Transverse colon (tissue), 4 donors: Measurements from ENCODE around the gene VSTM2L. TPM values are rescaled to one million over a fixed set of nuclear protein-coding genes. Genes with fewer than 3 reads are reported as not detected.
"Not testable (repeated sequence)": the region's sequence is repeated elsewhere in the genome, so short reads cannot be mapped to it uniquely, and the experiment has no call there.

Source experiments
- DNase-seq: peaks from one replicate; pipeline ENCODE4 v3.0.0-alpha.2; 2019
- H3K27ac ChIP-seq, 4 donors: fragments of 200-600 bp; sonication (generic); 2 replicates each; pipeline ENCODE4 v1.5.1; 2016 to 2018; ENCODE audit warnings: inconsistent platforms in 4 of 4
- H3K27me3 ChIP-seq: fragments of 200-600 bp; sonication (generic); 2 replicates; pipeline ENCODE4 v1.5.1; 2017; ENCODE audit warnings: inconsistent platforms
- H3K36me3 ChIP-seq, 4 donors: fragments of 200-600 bp; sonication (generic); 2 replicates each; pipeline ENCODE4 v1.5.1; 2017 to 2019; ENCODE audit warnings: inconsistent platforms in 4 of 4
- H3K4me1 ChIP-seq, 4 donors: fragments of 200-600 bp; sonication (generic); 2 replicates each; pipeline ENCODE4 v1.5.1; 2017 to 2020; ENCODE audit warnings: inconsistent platforms in 4 of 4
- H3K4me3 ChIP-seq, 4 donors: fragments of 200-600 bp; sonication (generic); 1 replicate in 1 of 4; 2 replicates in 3 of 4; pipeline versions ENCODE4 v1.5.1 to v1.6.1; 2017 to 2019; ENCODE audit warnings: inconsistent platforms in 4 of 4
- H3K9me3 ChIP-seq, 2 donors: fragments of 200-600 bp; sonication (generic); 2 replicates each; pipeline ENCODE4 v1.5.1; 2017 to 2019; ENCODE audit warnings: inconsistent platforms in 2 of 2
- CTCF ChIP-seq, 5 experiments: fragments of 200-600 bp in 3 of 5; fragments of 450-650 bp in 2 of 5; sonication (generic) in 3 of 5; IDR thresholded peaks; 1 replicate in 2 of 5; 2 replicates in 3 of 5; pipeline ENCODE4 v1.5.1; 2016 to 2017; ENCODE audit warnings: antibody characterized with exemption in 5 of 5, inconsistent platforms in 3 of 5, mild to moderate bottlenecking in 2 of 5, moderate library complexity in 1 of 5
- EP300 ChIP-seq: sonication (generic); formaldehyde crosslinking; IDR thresholded peaks from one replicate; pipeline ENCODE4 v1.6.1; 2017; ENCODE audit warnings: antibody characterized with exemption, low read depth
- POLR2A ChIP-seq: fragments of 450-650 bp; IDR thresholded peaks from one replicate; pipeline ENCODE4 v1.6.1; 2016; ENCODE audit warnings: antibody characterized with exemption, mild to moderate bottlenecking, moderate library complexity
- POLR2AphosphoS5 ChIP-seq, 3 donors: sonication (generic); formaldehyde crosslinking; IDR thresholded peaks; one replicate each; pipeline ENCODE4 v1.6.1; 2016; ENCODE audit warnings: antibody characterized with exemption in 3 of 3
- WGBS, 2 donors: methylation state at CpG; one replicate each; pipeline ENCODE4 v1.1.5; 2018; ENCODE audit warnings: low coverage in 1 of 2; 5-methylcytosine and 5-hydroxymethylcytosine counted together
- in situ Hi-C, 4 donors: fragments of 200-750 bp; cut with MboI; loops; one replicate each; pipeline versions ENCODE4 v1.15.0 to v1.15.1; 2017; ENCODE audit warnings: low sequenced_read_pairs in 3 of 4, low pct_ligation_motif_present in 1 of 4, low pct_unique_long_range_greater_than_20kb in 1 of 4
- intact Hi-C: fragments of 100-400 bp; cut with DNase I; formaldehyde crosslinking; loops from one replicate; pipeline ENCODE4 v1.15.1; 2023; ENCODE audit warnings: low total_unique reads
- total RNA-seq, 4 donors: library from RNA; depleted of rRNA; stranded (reverse); fragments of >200 nt; gene quantifications; one replicate each; pipeline ENCODE4 v1.1.0, GENCODE V29; 2016

The VSTM2L gene
- 1 to 10 TPM in 3 of 4 donors, not detected in 1; 3.0 to 6.6 (median 3.0) TPM for total RNA-seq

- peaks cover 71% of the 10 kb centered on the region for H3K27me3 ChIP-seq
- TF ChIP-seq POLR2AphosphoS5 (IDR thresholded peaks at IDR 0.05) = no peak
- TF ChIP-seq POLR2A = no peak
- TF ChIP-seq EP300 = no peak
- no peak for TF ChIP-seq CTCF (IDR thresholded peaks at IDR 0.05)
- intact Hi-C loops (no loop called here), in situ Hi-C loops (no loop called here)
- WGBS, 2 donors = 13% methylated on average over 41 of the region's 71 CpGs; no CpG with 5 or more reads in 1 of the 2 donors
- no peaks in the 10 kb centered on the region for H3K36me3 ChIP-seq
- peaks cover 0 to 14% (median 12%) of the 10 kb centered on the region in 4 donors for H3K4me1 ChIP-seq
- no peaks in the 10 kb centered on the region for H3K9me3 ChIP-seq
- no peak within 1 kb of the TSS for H3K27ac ChIP-seq
- H3K4me3 ChIP-seq = peak within 1 kb of the TSS in 3 of 4 donors; percentile 2 to 44 (median 36)
- DNase-seq = peak; percentile 22
Observed at GRCh38 chr20:37902504-37903313, at the start of gene VSTM2L. Gene VSTM2L (plus strand): TSS chr20:37903127. CDS start chr20:37903351, 224 bp downstream.

- no peak overlapping the region for H3K27ac ChIP-seq
Observed at GRCh38 chr20:37853823-37854375, 49.0 kb upstream of the VSTM2L start.

GRCh38 chr20:37856034-37856433 is 46.9 kb upstream of the VSTM2L start:
- DNase-seq, H3K27me3 ChIP-seq, H3K9me3 ChIP-seq, H3K27ac ChIP-seq, in situ Hi-C loops, H3K4me1 ChIP-seq, intact Hi-C loops, H3K4me3 ChIP-seq: not testable (repeated sequence)
- 98 to 100% methylated on average over 2 to 5 of the region's 5 CpGs for WGBS, 2 donors
- peaks cover 0 to 11% (median 0%) of the 10 kb centered on the region in 4 donors for H3K36me3 ChIP-seq

More at GRCh38 chr20:37853823-37854375, 49.0 kb upstream of the VSTM2L start:
- intact Hi-C loops = no loop called here
- TF ChIP-seq CTCF (IDR thresholded peaks at IDR 0.05) = no peak
- TF ChIP-seq EP300 = no peak
- TF ChIP-seq POLR2AphosphoS5 (IDR thresholded peaks at IDR 0.05) = no peak
- no peak for TF ChIP-seq POLR2A
- H3K36me3 ChIP-seq = peaks cover 0 to 11% (median 0%) of the 10 kb centered on the region in 4 donors
- in situ Hi-C loops = no loop called here
- DNase-seq = no peak
- WGBS, 2 donors = 78 to 95% methylated on average over 2 of the region's 2 CpGs
- no peak overlapping the region for H3K4me3 ChIP-seq
- H3K9me3 ChIP-seq = no peaks in the 10 kb centered on the region
- H3K27me3 ChIP-seq = no peaks in the 10 kb centered on the region
- H3K4me1 ChIP-seq = no peaks in the 10 kb centered on the region

GRCh38 chr20:37856932-37857660 is 45.8 kb upstream of the VSTM2L start:
- intact Hi-C loops = no loop called here
- H3K36me3 ChIP-seq = peaks cover 0 to 7% (median 0%) of the 10 kb centered on the region in 4 donors
- H3K27me3 ChIP-seq = no peaks in the 10 kb centered on the region
- in situ Hi-C loops = no loop called here
- H3K9me3 ChIP-seq = no peaks in the 10 kb centered on the region
- H3K4me3 ChIP-seq = no peak overlapping the region
- no peaks in the 10 kb centered on the region for H3K4me1 ChIP-seq
- no peak overlapping the region for H3K27ac ChIP-seq
- no peak for DNase-seq
- TF ChIP-seq EP300 = no peak
- TF ChIP-seq POLR2A = no peak
- no peak for TF ChIP-seq POLR2AphosphoS5 (IDR thresholded peaks at IDR 0.05)
- TF ChIP-seq CTCF (IDR thresholded peaks at IDR 0.05) = no peak
- 79 to 83% methylated on average over 7 to 10 of the region's 10 CpGs for WGBS, 2 donors
